Activated T-cell treated with anti-CD3 and anti-CD28 coated beads, Interleukin-2, amount 50 U/mL, for 24 hours (primary cell): ENCODE data around the gene GRB2.
"Not testable (repeated sequence)": the region's sequence is repeated elsewhere in the genome, so short reads cannot be mapped to it uniquely, and the experiment has no call there.

ENCODE experiments used
- DNase-seq: peaks from one replicate; pipeline ENCODE4 v3.0.0-alpha.2; 2020
- H3K27ac Mint-ChIP-seq: 2 replicates; pipeline ENCODE4 v1.8.0; 2020; ENCODE audit warnings: mild to moderate bottlenecking, mixed read lengths
- H3K27me3 Mint-ChIP-seq: 2 replicates; pipeline ENCODE4 v1.8.0; 2020; ENCODE audit warnings: mixed read lengths
- H3K36me3 Mint-ChIP-seq: 2 replicates; pipeline ENCODE4 v1.8.0; 2020; ENCODE audit warnings: low read depth, mixed read lengths
- H3K4me1 Mint-ChIP-seq: 2 replicates; pipeline ENCODE4 v1.8.0; 2020; ENCODE audit warnings: low read depth, mixed read lengths
- H3K4me3 Mint-ChIP-seq: 2 replicates; pipeline ENCODE4 v1.8.0; 2020; ENCODE audit warnings: mild to moderate bottlenecking, moderate library complexity, mixed read lengths
- H3K9me3 Mint-ChIP-seq: 2 replicates; pipeline ENCODE4 v1.8.0; 2020; ENCODE audit warnings: mixed read lengths

The GRB2 gene

DNA sequence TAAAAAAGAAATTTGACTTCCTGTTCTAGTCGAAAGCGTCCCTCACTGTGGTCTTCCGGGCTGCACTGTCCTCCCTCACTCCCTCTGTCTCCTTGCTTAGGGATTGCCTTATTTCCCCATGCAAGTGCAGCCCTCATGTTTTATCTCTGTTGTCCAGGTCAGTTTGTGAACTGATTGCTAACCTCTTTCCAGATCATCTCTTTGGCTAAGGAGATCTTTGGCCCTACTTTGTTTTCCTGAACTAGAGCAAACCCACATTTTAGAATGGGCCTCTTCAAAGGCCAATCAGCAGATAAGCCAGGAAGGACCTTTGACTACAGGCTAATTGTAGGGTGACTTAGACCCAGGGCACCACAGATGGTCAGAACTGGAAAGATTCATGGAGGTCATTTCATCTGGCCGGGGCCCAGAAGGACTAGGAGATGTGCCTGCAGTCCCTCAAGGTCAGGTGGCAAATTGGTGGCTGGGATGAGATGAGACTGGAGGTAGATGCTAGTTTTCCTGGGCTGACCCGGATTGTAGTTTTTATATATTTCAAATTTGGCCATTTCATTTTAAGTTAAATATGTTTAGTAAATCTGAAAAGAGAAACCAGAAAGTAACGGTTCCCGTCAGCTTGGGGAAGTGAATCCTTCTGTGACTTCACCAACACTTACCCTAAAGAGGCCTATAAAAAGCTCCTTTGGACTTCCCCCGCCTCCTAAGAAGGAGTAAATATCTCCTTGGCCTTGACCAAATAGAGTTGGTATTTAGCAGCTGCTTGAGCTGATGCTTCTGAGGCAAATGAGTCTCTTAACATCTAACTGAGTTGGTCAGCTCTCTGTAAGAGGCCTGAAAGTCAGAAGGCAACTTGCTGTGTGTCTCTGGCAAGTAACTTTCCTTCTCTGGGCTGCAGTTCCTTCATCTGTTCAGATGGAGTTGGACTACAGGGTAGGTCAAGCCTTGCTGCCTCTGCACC lies 110.0 kb downstream of the GRB2 start:
- Mint-ChIP-seq H3K4me3 (peak overlapping the region; percentile 38), H3K4me1 (peaks cover 44% of the 10 kb centered on the region), H3K27me3 (no peaks in the 10 kb centered on the region), H3K9me3 (no peaks in the 10 kb centered on the region), H3K27ac (peak overlapping the region; percentile 99), H3K36me3 (no peaks in the 10 kb centered on the region)
- DNase-seq: no peak

DNA sequence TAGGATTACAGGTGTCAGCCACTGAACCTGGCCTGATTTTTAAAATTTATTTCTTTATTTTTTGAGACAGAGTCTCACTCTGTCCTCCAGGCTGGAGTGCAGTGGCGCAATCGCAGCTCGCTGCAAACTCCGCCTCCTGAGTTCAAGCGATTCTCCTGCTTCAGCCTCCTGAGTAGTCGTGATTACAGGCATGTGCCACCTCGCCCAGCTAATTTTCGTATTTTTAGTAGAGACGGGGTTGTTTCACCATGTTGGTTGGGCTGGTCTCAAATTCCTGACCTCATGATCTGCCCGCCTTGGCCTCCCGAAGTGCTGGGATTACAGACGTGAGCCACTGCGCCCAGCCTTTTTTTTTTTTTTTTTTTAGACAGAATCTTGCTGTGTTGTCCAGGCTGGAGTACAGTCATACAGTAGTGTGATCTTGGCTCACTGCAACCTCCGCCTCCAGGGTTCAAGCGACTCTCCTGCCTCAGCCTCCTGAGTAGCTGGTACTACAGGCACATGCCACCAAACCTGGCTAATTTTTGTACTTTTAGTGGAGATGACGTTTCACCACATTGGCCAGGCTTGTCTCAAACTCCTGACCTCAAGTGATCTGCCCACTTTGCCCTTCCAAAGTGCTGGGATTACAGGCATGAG lies 112.5 kb downstream of the GRB2 start:
- not testable (repeated sequence) for H3K27me3 Mint-ChIP-seq, H3K9me3 Mint-ChIP-seq, H3K27ac Mint-ChIP-seq, DNase-seq, H3K4me3 Mint-ChIP-seq
- Mint-ChIP-seq H3K4me1 (peaks cover 54% of the 10 kb centered on the region), H3K36me3 (peaks cover 16% of the 10 kb centered on the region)

DNA sequence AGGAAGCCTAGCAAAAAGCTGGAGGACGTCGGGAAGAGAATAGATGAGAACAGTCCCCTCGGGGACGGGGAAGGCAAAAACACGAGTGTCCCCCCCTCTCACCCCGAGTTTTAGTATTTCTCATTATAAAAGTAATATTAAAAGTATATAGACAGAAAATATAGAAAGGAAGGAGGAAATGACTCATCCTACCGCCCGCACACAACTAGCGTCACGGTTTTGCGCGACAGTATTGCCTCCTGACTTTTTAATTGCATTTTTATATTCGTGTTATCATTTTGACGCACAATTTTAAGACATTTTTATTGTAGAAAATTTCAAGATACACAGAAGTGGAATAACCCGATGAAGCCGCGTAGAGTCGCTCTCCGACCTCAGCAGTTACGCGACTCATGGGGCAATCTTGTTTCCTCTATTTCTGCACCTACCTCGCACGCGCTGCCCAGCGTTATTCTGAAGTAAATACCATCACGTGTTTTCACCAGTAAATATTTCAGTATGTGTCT lies 115.6 kb downstream of the GRB2 start:
- Mint-ChIP-seq H3K27ac (peak overlapping the region; percentile 100), H3K4me1 (peaks cover 44% of the 10 kb centered on the region), H3K9me3 (no peaks in the 10 kb centered on the region), H3K4me3 (peak overlapping the region; percentile 97), H3K27me3 (no peaks in the 10 kb centered on the region), H3K36me3 (peaks cover 46% of the 10 kb centered on the region)
- no peak for DNase-seq

DNA sequence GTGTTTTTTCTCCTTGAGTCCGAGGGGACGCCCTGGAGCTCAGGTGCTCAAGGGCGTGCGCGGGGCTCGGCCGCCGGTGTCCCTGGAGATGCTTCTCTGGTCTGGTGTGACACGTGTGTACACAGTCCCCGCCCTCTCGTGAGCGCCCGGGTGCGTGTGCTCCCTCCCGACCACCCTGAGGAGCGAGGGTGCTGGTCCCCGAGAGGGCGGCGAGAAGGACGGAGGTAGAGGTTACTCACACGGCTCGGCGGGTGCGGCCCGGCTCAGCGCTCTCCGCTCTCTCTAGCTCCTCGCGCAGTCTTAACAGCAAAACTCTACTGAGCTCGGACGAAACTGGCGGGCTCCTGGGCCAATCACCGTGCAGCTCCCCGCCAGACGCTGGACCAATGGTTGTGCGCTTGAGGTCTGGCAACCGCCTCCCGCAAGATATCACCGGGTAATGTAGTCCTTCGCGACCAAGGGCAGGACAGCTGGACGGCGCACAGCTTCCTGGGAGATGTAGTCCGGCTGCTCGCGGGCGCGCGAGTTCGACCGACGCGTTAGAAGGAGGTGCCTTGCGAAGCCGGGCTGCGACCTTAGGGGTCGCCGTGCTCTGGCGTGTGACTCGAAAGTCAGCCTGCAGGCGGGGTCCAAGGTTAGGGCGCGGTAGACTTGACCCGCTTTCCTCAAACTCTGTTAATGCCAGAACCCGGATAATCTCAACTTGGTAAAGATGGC lies 116.2 kb downstream of the GRB2 start, which contains the start of gene SLC25A19:
TSS of gene SLC25A19 (minus strand) at position 319 of the 717 bp plus-strand sequence. CDS start 2,669 bp downstream, outside the sequence.
- no peaks in the 10 kb centered on the region for H3K9me3 Mint-ChIP-seq
- no peaks in the 10 kb centered on the region for H3K27me3 Mint-ChIP-seq
- H3K27ac Mint-ChIP-seq: peak within 1 kb of the TSS; percentile 100
- H3K36me3 Mint-ChIP-seq: peaks cover 52% of the 10 kb centered on the region
- H3K4me1 Mint-ChIP-seq: peaks cover 39% of the 10 kb centered on the region
- peak within 1 kb of the TSS; percentile 97 for H3K4me3 Mint-ChIP-seq
- peak; percentile 94 for DNase-seq

DNA sequence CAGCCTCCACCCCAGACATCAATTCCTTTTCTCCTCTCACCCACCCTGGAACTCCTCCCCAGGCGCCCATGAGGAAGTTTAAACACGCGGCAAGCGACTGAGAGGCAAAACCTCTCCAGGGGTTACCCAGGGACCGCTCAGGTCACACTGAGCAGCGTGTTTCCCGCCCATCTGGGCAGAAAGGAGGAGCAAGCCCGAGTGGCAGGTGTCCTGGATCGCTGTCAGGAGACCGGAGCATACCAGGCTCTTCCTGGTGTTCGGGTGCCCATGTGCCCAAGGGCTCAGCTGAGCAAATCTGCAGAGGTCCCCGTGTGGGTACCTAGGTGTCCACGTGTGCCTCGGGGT lies 116.7 kb downstream of the GRB2 start:
- peak; percentile 78 for DNase-seq
- Mint-ChIP-seq H3K4me3 (peak overlapping the region; percentile 97), H3K9me3 (no peaks in the 10 kb centered on the region), H3K27ac (peak overlapping the region; percentile 100), H3K27me3 (no peaks in the 10 kb centered on the region), H3K36me3 (peaks cover 57% of the 10 kb centered on the region), H3K4me1 (peaks cover 37% of the 10 kb centered on the region)

DNA sequence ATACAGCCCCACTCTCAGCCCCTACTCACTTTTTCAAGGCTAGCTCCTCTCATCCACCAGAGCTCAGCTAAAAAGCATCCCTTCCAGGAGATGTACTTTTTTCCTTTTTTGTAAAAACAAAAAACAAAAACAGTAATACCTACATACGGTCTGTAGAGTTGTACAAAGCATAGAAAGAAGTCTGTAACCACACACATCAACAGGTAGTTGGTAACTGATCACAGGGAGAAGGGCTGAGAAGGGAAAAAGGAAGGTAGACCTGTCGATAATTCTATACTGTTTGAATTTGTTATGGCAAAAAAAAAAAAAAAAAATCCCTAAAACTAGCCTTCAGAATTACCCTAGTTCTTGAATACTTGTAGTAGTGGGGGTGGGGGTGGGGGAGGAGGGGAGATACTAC lies 117.1 kb downstream of the GRB2 start:
- Mint-ChIP-seq H3K36me3 (peaks cover 61% of the 10 kb centered on the region), H3K4me3 (peak overlapping the region; percentile 97), H3K27ac (peak overlapping the region; percentile 100), H3K4me1 (peaks cover 37% of the 10 kb centered on the region), H3K27me3 (no peaks in the 10 kb centered on the region), H3K9me3 (no peaks in the 10 kb centered on the region)
- no peak for DNase-seq

DNA sequence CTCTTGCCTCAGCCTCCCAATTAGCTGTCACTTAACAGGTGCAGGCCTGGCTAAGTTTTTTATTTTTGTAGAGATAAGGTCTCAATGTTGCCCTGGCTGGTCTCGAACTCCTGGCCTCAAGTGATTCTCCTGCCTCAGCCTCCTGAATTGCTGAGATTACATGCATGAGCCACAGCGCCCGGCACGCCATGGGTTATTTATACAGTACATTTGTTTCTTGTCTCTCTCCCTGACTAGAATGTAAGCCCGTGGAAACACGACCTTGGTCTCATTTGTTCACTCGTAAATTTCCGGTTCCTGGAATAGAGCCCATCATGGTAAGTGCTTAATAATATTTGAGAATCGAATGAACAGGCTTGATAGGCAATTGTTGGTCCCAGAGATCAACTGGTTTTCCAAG lies 118.3 kb downstream of the GRB2 start:
- DNase-seq: no peak
- Mint-ChIP-seq H3K36me3 (peaks cover 66% of the 10 kb centered on the region), H3K4me3 (peak overlapping the region; percentile 97), H3K4me1 (peaks cover 37% of the 10 kb centered on the region), H3K9me3 (no peaks in the 10 kb centered on the region), H3K27me3 (no peaks in the 10 kb centered on the region), H3K27ac (peak overlapping the region; percentile 66)

DNA sequence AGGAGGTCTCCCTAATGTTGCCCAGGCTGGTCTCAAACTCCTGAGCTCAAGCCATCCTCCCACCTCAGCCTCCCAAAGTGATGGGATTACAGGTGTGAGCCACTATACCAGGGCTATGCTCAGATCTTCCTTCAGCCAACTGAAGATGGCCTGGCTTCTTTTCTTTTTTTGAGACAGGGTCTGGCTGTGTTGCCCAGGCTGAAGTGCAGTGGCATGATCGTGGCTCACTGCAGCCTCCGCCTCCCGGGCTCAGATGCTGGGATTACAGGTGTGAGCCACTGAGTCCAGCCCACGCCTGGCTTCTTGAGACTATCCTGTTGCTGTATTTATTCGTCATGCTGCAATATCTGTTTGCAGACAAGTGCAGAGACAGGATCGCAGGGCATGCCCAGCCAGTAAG lies 120.4 kb downstream of the GRB2 start:
- no peaks in the 10 kb centered on the region for H3K27me3 Mint-ChIP-seq
- peaks cover 26% of the 10 kb centered on the region for H3K4me1 Mint-ChIP-seq
- H3K36me3 Mint-ChIP-seq: peaks cover 85% of the 10 kb centered on the region
- DNase-seq: no peak
- no peak overlapping the region for H3K27ac Mint-ChIP-seq
- H3K9me3 Mint-ChIP-seq: no peaks in the 10 kb centered on the region
- no peak overlapping the region for H3K4me3 Mint-ChIP-seq

DNA sequence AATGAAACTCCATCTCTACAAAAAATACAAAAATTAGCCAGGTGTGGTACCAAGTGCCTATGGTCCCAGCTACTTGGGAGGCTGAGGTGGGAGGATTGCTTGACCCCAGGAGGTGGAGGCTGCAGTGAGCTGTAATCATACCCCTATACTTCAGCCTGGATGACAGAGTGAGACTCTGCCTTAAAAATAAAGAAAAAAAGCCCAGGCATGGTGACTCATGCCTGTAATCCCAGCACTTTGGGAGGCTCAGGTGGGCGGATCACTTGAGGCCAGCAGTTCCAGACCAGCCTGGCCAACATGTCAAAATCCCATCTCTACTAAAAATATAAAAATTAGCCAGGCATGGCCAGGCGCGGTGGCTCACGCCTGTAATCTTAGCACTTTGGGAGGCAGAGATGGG lies 125.3 kb downstream of the GRB2 start:
- H3K9me3 Mint-ChIP-seq, DNase-seq, H3K27ac Mint-ChIP-seq, H3K4me1 Mint-ChIP-seq, H3K4me3 Mint-ChIP-seq, H3K27me3 Mint-ChIP-seq: not testable (repeated sequence)
- peaks cover 82% of the 10 kb centered on the region for H3K36me3 Mint-ChIP-seq

DNA sequence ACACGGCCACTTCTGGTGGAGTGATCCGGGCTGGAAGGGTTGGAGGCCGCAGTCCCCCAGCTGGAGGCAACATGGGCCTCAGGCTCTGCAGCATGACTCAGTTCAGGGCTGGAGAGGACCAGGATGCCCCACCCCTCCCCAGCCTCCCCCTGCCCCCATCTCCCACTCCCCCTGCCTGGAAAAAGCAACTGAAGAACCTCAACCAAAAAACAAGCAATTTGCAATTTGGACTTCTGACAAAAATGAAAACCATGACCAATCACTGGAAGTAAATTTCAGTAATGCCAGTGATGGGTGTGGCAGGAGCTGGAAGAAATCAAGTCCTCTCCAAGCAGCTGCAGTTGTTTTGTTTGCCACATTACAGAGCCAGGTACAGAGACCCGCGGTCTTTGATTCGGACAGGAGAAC lies 127.8 kb downstream of the GRB2 start:
- Mint-ChIP-seq H3K36me3 (peaks cover 87% of the 10 kb centered on the region), H3K9me3 (no peaks in the 10 kb centered on the region), H3K27ac (no peak overlapping the region), H3K27me3 (no peaks in the 10 kb centered on the region), H3K4me3 (no peak overlapping the region), H3K4me1 (peaks cover 15% of the 10 kb centered on the region)
- DNase-seq: no peak

DNA sequence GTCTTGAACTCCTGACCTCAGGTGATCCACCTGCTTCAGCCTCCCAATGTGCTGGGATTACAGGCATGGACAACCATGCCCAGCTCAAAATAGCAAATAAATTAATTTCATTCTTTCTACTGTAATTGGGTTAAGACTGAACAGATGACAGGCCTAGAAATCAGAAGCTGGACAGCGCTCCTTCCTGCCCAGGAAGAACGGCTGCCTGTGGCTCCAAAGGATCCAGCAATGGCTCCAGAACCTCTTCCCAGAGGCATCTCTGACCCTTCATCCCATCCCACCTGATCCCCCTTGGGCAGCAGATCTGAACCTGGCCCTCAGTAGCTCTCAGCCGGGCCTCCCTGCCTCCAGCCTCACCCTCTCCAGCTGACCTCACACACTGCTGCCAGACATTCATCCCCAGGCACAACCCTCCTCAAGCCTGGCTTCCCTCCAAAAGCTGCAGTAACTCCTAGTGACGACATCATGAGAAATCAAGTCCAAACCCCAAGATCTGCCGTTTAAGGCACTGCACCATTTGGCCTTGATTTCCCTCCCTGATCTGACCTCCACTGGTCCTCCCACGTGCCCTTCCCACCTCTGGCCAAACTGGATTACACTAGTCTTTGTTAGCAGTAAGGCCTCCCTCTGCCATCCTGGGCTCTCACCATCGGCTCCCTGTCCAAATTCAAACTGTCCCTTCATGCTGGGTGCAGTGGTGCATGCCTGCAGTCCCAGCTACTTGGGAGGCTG lies 131.3 kb downstream of the GRB2 start:
- no peak overlapping the region for H3K4me3 Mint-ChIP-seq
- H3K27me3 Mint-ChIP-seq: no peaks in the 10 kb centered on the region
- no peaks in the 10 kb centered on the region for H3K9me3 Mint-ChIP-seq
- H3K4me1 Mint-ChIP-seq: peaks cover 32% of the 10 kb centered on the region
- H3K27ac Mint-ChIP-seq: peak overlapping the region; percentile 94
- no peak for DNase-seq
- peaks cover 75% of the 10 kb centered on the region for H3K36me3 Mint-ChIP-seq

DNA sequence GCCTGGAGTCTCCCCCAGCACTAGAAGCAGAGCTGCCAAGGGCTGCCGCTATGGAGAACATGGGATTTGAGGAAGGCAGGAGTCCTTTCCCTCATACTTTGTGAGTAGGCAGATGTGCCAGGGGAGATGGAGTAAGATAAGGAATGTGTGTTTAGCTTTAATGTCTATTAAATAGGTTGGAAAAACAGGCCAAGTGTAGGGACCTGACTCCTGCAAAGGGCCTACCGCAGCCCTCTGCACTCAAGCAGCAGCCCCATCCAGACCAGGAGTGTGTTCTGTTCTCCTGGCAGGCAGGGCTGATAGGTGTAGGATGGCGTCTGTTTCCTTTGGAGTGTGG lies 132.7 kb downstream of the GRB2 start:
- H3K27ac Mint-ChIP-seq: peak overlapping the region; percentile 94
- H3K4me3 Mint-ChIP-seq: peak overlapping the region; percentile 83
- H3K9me3 Mint-ChIP-seq: no peaks in the 10 kb centered on the region
- peaks cover 70% of the 10 kb centered on the region for H3K36me3 Mint-ChIP-seq
- no peaks in the 10 kb centered on the region for H3K27me3 Mint-ChIP-seq
- no peak for DNase-seq
- H3K4me1 Mint-ChIP-seq: peaks cover 40% of the 10 kb centered on the region

DNA sequence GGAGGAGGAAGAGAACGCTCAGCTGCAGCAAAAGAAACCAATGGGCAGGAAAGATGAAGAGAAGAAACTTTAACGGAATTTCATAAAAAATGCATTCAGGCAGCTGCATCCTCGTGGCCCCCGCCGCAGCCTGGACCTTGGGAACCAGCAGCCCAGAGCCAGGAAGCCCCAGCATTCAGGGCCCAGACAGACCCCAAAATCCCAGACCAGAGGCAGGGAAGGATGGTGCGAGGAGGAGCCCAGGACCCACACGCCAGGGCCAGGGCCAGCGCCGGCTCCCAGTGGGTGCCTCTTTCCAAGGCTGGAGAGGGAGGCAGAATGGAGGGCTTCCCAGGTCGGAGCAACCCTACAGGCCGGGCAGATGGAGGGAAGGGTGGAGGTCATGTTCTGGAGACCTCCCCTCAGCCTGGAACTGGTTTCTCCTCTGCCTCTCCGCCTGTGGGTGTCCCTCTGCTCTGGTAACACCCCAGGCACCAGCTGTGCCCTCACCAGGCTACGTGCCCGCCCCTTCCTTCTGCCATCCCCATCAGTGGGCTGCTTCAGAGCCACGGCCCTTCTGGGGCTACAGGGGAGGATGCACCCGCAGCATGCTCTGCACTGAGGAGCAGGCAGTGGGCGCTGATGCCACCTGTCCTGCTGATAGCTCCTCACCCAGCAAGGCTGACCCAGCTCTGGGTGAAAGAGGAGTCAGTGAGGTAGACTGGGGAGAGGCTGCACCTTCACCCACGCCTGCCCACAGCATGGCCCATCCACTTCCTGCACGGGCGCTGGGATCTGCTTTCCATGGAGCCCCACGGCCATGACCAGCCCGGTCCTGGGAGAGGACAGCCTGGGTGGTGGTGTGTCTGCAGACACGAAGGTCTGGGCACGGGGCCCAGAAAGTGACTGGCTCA lies 133.3 kb downstream of the GRB2 start:
- no peaks in the 10 kb centered on the region for H3K9me3 Mint-ChIP-seq
- peak overlapping the region; percentile 94 for H3K27ac Mint-ChIP-seq
- peaks cover 40% of the 10 kb centered on the region for H3K4me1 Mint-ChIP-seq
- DNase-seq: peak; percentile 54
- peak overlapping the region; percentile 83 for H3K4me3 Mint-ChIP-seq
- peaks cover 71% of the 10 kb centered on the region for H3K36me3 Mint-ChIP-seq
- no peaks in the 10 kb centered on the region for H3K27me3 Mint-ChIP-seq
